Inflammatory macrophage treated with lipopolysaccharide for 1 hour (primary cell): ENCODE data around the gene ZNF549.

ENCODE experiments used
- DNase-seq, 2 donors: peaks; one replicate each; pipeline ENCODE4 v3.0.0-alpha.2; 2020 to 2022

The ZNF549 gene

DNA sequence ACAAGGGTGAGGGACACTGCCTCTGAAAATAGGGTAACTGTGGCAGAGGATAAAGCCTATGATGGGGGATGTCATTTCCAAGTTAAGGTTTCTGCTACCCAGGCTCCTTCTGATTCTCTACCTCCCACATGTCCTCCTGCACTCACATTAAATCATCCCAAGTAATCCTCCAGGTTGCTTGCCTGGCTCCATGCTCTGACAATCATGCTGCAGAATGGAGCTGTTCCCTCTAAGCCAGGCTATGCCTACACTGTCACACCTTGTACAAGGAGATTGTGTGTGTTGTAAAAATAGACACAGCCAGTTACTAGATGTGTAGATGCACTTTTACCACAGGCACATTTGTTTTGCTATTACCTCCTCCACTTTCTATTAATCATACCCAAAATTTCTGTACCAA is 43.6 kb downstream of the ZNF549 start:
- no peak for DNase-seq

GRCh38 chr19:57572415-57572947 is 45.3 kb downstream of the ZNF549 start:
- DNase-seq: no peak

DNA sequence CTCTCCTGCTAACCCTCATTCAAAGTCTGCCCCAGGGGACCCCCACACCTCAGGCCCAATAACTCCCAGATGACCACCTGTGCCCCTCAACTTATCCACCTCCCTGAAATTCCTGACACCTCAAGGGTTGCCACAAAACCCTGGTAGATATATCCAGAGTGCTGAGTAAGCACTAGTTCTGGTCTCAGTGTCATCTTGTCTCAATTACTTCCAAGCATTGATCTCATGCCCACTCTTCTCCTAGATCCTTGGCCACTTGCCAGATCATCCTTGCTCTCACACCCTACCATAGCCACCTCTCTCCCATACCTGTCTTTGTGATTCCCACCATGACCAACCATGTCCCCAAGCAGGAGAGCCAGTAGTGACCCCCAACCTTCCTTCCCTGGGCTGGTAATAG is 49.5 kb downstream of the ZNF549 start:
- DNase-seq: no peak

DNA sequence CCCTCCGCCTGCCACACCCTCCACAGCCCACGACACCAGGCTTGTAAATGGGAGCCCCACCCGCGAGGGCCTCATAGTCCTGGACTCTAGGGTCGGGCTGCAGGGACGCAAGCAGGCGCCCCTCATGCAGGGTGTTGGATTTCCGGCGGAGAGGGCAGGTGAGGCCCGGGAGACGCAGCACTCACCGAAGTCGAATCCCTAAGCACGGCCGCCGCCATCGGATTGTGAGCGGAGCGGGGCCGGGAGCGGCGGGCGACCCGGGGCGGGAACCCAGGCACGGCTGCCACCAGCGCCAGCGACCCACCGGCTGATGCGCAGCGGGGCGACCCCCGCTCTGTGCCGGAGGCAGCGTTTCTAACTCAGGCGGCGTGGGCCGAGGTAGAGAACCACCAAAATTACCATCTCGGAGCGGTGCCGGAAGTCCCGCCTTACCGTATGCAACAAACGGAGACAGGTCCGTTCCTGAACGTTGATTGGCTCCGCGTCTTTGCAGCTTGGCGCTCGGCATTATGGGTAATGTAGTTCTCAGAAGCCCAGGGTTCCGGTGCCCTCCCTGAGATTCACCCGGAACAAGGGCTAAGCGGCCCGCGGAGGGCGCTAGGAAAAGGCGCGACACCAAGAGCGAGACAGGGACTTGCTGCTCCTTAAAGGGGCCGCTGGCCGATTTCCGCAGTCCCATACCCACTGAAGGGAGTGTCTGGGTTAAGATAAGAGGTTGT is 51.5 kb downstream of the ZNF549 start, which contains the start of gene ZNF416:
ZNF416 (minus strand) TSS at position 425 of the 719 bp plus-strand sequence; CDS start at position 218, 207 bp downstream.
- DNase-seq: peak; percentile 98 to 99

DNA sequence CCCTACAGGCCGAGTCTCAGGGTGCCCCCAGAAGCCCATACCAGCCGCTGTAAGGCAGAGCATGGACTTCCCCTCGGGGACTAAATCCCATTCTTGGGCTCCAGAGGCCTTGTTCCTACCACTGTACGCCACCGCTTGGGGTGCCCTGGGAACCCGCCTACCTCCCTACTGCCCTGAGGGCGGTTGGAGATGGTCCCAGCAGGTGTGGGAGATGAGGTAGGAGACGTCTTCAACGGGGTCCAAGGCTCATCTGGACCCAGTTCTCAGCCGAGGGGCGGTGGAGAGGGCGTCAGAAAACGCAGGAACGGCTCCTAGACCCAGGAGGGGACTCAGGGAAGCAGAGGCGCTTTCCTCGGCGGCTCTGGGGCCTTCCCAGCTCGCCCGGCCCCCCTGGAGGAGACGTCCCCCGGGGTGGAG is 56.0 kb downstream of the ZNF549 start:
- no peak for DNase-seq

GRCh38 chr19:57583521-57584416 is 56.6 kb downstream of the ZNF549 start, which contains the start of gene ZIK1:
TSS of gene ZIK1 (plus strand) at chr19:57584145. CDS start at chr19:57584357, 212 bp downstream.
- peak; percentile 85 to 90 for DNase-seq

DNA sequence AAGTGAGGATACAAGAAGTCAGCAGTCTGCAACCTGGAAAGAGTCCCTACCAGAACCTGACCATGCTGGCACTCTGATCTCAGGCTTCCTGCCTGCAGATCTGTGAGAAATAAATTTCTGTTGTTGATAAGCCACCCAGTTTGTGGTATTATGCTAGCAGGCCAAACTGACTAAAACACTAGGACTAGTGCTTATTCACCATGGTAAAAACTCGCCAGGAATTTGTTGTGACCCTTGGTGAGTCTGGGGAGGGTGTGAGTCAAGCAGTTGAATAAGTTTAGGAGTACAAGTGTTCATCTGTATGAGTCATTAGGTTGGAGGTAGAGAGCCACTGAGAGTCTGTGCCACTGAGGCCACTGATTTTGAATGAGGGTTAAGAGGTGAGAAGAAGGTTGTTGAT is 60.4 kb downstream of the ZNF549 start:
- DNase-seq: no peak

GRCh38 chr19:57599377-57599760 is 72.2 kb downstream of the ZNF549 start:
- DNase-seq: no peak

DNA sequence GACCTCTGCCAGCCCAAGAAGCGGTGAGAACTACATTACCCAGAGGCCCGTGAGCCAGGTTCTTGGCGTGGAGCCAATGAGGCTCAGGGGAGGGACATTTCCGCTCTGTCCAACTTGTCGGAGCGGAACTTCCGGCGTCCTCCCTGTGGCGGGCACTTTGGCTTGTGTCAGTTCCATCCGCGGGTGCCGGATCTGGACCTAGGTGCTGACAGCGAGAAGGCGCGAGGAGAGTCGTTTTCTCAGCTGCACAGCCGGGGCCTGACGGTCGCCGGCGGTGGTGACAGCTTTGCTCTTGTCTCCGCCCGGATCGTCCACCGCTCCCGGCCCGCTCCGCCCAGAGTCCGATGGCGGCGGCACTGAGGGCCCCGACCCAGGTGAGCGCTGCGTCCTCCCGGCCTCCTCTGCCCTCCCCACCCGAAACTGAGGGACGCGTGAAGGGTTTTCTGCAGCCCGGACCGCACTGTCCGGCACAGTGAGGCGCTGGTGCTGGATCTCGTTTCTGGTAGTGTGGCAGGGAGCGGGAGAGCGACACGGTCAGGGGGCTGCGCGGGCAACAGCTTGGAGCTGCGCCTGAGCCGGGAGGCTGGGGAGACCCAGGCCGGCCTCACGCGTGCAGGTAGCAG is 72.7 kb downstream of the ZNF549 start, which contains the start of gene ZNF530:
ZNF530 (plus strand) TSS at position 125 of the 623 bp plus-strand sequence. CDS start 4,461 bp downstream, outside the sequence.
- peak; percentile 88 to 95 for DNase-seq

DNA sequence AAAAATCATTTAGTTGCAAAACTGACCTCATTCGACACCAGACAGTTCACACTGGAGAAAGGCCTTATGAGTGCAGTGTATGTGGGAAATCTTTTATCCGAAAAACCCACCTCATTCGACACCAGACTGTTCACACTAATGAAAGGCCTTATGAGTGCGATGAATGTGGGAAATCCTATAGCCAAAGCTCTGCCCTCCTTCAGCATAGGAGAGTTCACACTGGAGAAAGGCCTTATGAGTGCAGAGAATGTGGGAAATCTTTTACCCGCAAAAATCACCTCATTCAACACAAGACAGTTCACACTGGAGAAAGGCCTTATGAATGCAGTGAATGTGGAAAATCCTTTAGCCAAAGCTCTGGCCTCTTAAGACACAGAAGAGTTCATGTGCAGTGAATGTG is 79.8 kb downstream of the ZNF549 start:
- no peak for DNase-seq
